ENCODE measurements around the gene PIK3R6. TPM values are rescaled to one million over a fixed set of nuclear protein-coding genes. Genes with fewer than 3 reads are reported as not detected.

Gene PIK3R6
- total RNA-seq, 1 experiment from 2014 or later, result not detected

DNA sequence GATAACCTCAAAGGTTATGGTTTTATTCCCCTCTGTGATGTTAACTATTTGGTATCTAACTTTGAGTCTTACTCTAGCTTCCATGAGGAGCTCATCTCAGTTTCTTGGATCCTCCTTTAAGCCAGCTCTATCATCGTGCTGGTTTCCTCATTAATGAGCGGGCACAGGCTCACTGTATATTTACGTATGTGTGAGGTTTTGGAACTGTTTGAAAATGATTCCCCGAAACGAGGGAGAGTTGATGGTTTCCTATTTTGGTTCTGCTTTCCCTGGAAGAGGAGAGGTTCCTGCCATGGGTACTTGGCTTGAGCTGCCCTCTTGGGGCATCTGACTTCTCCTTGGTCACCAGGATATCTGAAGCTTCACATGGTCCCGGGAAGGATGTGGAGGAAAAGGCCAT, 32.7 kb upstream of the PIK3R6 start:
- WGBS (ENCODE audit: extremely low coverage, insufficient read length, low lambda C conversion rate), result no CpG with 5 or more reads among the region's 6 CpGs
- no peak overlapping the region for H3T11ph ChIP-seq (ENCODE audit: low read length)
- Mint-ChIP-seq H3K9me3 (no peaks in the 10 kb centered on the region), H3K36me3 (ENCODE audit: insufficient read depth in 1 of 3, low read depth in 3 of 3) (no peaks in the 10 kb centered on the region; a peak in 1 of 7 replicates), H3K4me1 (peaks cover 28 to 29% of the 10 kb centered on the region in 2 experiments), H3K27me3 (ENCODE audit: low read depth) (peaks cover 3% of the 10 kb centered on the region), H3K4me3 (no peak overlapping the region; a peak in 1 of 5 replicates), H3K27ac (no peak overlapping the region)
- no peak overlapping the region for H3K27ac ChIP-seq (ENCODE audit: insufficient read length, low read depth, low read length)
- H2AK5ac ChIP-seq (ENCODE audit: insufficient read length, low read length), result no peak overlapping the region
- H3K27me3 ChIP-seq (ENCODE audit: insufficient read depth, low read length), result no peaks in the 10 kb centered on the region
- no peak overlapping the region for H3K4ac ChIP-seq (ENCODE audit: low read depth, low read length)
- H3K4me1 ChIP-seq (ENCODE audit: insufficient read depth, low read length), result peaks cover 6% of the 10 kb centered on the region; the same call in 1 of the 2 replicates
- no peak overlapping the region for H3K14ac ChIP-seq (ENCODE audit: insufficient read depth, low read length)
- H2BK12ac ChIP-seq (ENCODE audit: insufficient read length, low read depth, low read length), result no peak overlapping the region
- H3K4me2 ChIP-seq (ENCODE audit: insufficient read depth, insufficient read length, low read length), result no peak overlapping the region
- no peak overlapping the region for H3K23ac ChIP-seq (ENCODE audit: insufficient read length, low read depth, low read length)
- H4K91ac ChIP-seq (ENCODE audit: insufficient read length, low read depth, low read length), result no peak overlapping the region
- TF ChIP-seq, protein P1, sequence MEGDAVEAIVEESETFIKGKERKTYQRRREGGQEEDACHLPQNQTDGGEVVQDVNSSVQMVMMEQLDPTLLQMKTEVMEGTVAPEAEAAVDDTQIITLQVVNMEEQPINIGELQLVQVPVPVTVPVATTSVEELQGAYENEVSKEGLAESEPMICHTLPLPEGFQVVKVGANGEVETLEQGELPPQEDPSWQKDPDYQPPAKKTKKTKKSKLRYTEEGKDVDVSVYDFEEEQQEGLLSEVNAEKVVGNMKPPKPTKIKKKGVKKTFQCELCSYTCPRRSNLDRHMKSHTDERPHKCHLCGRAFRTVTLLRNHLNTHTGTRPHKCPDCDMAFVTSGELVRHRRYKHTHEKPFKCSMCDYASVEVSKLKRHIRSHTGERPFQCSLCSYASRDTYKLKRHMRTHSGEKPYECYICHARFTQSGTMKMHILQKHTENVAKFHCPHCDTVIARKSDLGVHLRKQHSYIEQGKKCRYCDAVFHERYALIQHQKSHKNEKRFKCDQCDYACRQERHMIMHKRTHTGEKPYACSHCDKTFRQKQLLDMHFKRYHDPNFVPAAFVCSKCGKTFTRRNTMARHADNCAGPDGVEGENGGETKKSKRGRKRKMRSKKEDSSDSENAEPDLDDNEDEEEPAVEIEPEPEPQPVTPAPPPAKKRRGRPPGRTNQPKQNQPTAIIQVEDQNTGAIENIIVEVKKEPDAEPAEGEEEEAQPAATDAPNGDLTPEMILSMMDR (conservative IDR thresholded peaks at IDR 0.05), result no peak
- H2BK120ac ChIP-seq (ENCODE audit: low read depth, low read length, poor library complexity, severe bottlenecking), result no peak overlapping the region
- no peak overlapping the region for H2BK20ac ChIP-seq (ENCODE audit: low read depth, low read length, poor library complexity, severe bottlenecking)
- no peak overlapping the region for H4K5ac ChIP-seq (ENCODE audit: insufficient read length, low read depth, low read length)
- no peaks in the 10 kb centered on the region for H3K23me2 ChIP-seq (ENCODE audit: insufficient read length, low read depth, low read length, poor library complexity, severe bottlenecking)
- no peak overlapping the region for H2AFZ ChIP-seq (ENCODE audit: low read length)
- no peak for DNase-seq
- no peak overlapping the region for H4K8ac ChIP-seq (replicated peaks; ENCODE audit: insufficient read length, low read depth, low read length)
- no peak overlapping the region for H2BK15ac ChIP-seq (ENCODE audit: low read depth, low read length)
- no peaks in the 10 kb centered on the region for H4K20me1 ChIP-seq (ENCODE audit: control insufficient read depth, insufficient read depth, insufficient read length)
- H3K79me2 ChIP-seq (ENCODE audit: insufficient read depth, low read length), result no peaks in the 10 kb centered on the region
- H3K56ac ChIP-seq (ENCODE audit: insufficient read length, low read depth, low read length), result no peak overlapping the region
- H3K79me1 ChIP-seq (ENCODE audit: insufficient read depth, low read depth, low read length, poor library complexity, severe bottlenecking), result no peaks in the 10 kb centered on the region
- H3K18ac ChIP-seq (ENCODE audit: insufficient read length, low read depth, low read length), result no peak overlapping the region
- no peaks in the 10 kb centered on the region for H3K9me3 ChIP-seq (ENCODE audit: control insufficient read depth, low read depth, low read length)
- H3K9ac ChIP-seq (ENCODE audit: extremely low read depth, insufficient read length, low read length), result no peak overlapping the region
- H2BK5ac ChIP-seq (ENCODE audit: insufficient read length, low read length), result no peak overlapping the region
